HG03066 (cell line): Measurements from ENCODE around the gene ANO3.
"Not testable (repeated sequence)": the region's sequence is repeated elsewhere in the genome, so short reads cannot be mapped to it uniquely, and the experiment has no call there.

Source experiments
- ATAC-seq: cut with Tn5 transposase; IDR thresholded peaks from one replicate; pipeline ENCODE4 v1.9.1; 2021; ENCODE audit warnings: low read depth; ENCODE audit not compliant: unreplicated experiment

ANO3 gene

DNA sequence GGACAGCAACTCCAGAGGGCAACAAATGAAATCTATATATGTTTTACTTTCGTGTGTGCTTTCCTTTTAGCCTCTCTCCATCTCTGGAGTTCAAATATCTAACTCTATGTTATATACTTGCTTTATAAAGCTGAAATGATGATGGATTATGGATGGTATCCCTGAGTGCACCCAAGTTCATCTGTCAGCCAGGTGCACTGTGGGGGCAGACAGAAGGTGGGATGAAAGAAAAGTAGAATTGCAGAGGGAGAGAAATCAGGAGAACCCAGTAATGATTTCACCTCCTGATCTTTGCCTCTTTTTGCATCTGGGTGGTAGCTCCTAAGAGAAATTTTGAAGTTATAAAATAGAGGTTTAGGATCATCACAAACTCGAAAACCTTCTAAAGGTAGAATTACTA is 237.7 kb downstream of the ANO3 start:
- no peak for ATAC-seq

DNA sequence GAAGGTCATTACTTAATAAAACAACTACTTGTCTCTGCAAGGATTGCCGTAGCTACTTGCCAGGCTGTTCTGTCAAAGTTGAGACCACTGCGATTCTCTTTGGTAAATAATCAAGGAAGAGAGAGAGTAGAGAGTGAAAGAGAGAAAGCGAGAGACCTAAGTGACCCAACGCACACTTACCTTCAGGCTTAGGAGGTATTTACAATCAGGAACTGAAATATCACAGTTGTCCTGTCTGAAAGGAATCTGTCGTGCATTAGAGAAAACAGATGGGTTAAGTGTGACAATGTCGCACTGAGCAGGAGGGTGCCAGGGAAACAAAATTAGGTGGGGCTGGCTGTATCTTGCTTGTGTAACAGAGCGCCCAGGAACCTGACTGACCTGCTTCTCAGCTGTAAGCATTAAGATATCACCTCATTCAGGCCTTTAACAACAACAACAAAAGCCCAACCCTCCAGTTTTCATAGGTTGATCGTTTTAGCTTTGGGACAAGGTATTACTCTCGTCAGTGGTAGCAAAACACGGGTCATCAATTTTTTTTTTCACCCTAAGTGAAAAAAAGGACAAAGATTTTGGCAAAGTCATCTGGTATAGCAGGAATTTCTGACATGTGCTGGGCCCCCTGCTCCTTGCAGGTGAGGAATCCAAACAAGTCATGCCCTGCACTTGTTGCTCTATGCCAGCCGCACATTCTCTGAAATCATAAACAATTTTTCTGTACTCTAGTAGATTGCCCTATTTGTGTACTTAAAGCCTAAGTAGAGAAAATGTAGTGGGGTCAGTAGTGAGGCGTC is 240.1 kb downstream of the ANO3 start, which contains the start of gene MUC15:
Gene MUC15, minus strand, starts transcription at position 403 of the 794 bp plus-strand sequence. CDS start 5,169 bp downstream, outside the sequence.
- ATAC-seq, result no peak

- ATAC-seq, result no peak
These were observed 241.0 kb downstream of the ANO3 start for GRCh38 chr11:26572770-26573402.

- no peak for ATAC-seq
These were observed 242.0 kb downstream of the ANO3 start for GRCh38 chr11:26573896-26574295.

- ATAC-seq, result no peak
These were observed 244.0 kb downstream of the ANO3 start for GRCh38 chr11:26575946-26576345.

DNA sequence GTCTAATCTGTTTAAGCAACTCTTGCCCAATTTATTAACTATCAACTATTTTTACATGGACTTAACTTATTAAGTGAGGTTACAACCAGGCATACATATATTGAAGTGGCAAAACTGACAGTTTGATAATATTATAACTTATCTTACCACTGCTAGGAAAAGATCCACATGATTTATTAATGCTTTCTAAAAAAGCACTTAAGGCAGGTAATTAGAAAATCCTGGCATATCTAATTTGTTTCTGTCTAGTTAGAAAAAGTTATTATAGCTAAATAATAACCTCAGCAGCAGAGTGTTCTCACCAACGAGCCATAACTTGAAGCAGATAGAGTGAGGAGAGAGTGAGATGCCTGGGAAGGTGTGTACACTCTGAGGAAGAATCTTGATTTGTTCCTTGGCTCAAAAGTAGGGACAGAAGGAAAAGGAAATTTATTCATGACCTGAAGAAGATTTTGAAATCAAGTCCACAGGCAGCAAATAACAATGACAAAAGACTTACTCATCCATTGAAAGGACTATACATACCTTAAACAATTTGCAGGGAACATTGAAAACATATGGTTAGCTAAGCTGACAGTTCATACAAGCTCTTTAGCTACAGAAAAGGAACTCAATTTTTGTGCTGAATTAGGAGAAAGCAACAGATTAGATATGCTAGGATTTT is 247.2 kb downstream of the ANO3 start:
- no peak for ATAC-seq

DNA sequence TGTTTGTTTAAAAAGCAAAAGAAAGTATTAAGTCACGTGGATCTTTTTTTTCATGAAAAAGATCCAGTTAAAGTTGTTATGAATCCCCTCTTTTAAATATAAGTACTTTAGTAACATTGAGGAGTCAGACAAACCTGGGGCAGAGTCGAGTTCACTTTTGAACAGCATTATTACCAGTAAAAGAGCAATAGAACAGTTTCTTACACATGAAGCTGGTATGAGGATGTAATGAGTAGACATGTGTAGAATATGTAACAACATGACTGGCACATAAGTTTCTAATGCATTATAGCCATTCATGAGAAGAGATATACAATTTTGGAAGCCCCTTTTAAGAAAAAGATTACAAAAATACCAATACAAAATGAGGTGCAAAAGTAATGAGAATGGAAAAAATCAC is 247.8 kb downstream of the ANO3 start:
- ATAC-seq, result no peak

- ATAC-seq, result no peak
These were observed 249.0 kb downstream of the ANO3 start for GRCh38 chr11:26580929-26581328.

GRCh38 chr11:26583550-26583949 is 251.6 kb downstream of the ANO3 start:
- no peak for ATAC-seq

- no peak for ATAC-seq
These were observed 252.9 kb downstream of the ANO3 start for GRCh38 chr11:26584818-26585217.

DNA sequence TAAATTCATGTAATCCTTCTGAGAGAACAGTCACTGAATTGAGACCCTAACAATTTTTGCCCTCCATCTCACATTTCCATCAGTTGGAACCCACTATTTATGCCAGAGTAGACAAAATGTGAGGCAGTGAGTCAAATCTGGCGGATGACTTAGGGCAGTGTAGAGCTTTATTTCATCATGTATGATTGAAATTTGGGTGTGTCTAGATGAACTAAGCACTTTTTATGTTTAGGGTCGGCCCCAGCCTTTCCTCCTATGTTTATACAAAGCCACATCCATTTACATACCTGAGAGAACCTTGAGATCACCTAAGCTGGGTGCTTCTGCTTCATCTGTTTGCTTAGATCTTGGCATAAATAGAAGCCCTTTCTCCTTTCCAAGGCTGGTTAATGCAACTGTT is 255.1 kb downstream of the ANO3 start:
- ATAC-seq, result no peak

DNA sequence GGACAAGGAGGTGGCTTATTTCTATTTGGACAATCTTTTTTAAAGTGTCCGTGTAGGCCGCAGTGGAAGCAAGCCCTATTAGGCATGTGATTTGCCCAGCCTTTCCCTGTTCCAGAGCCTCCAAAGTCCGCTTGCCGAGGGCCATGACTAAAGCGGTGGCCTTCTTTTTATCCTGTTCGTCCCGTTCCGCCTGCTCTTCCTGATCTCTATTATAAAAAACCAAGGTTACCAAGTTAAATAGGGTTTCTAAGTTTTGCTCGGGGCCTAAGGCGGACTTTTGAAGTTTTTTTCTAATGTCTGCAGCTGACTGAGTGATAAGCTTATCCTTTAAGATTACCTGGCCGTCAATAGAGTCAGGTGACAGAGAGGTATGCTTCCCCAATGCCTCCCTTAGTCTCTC is 261.8 kb downstream of the ANO3 start:
- ATAC-seq, result no peak

DNA sequence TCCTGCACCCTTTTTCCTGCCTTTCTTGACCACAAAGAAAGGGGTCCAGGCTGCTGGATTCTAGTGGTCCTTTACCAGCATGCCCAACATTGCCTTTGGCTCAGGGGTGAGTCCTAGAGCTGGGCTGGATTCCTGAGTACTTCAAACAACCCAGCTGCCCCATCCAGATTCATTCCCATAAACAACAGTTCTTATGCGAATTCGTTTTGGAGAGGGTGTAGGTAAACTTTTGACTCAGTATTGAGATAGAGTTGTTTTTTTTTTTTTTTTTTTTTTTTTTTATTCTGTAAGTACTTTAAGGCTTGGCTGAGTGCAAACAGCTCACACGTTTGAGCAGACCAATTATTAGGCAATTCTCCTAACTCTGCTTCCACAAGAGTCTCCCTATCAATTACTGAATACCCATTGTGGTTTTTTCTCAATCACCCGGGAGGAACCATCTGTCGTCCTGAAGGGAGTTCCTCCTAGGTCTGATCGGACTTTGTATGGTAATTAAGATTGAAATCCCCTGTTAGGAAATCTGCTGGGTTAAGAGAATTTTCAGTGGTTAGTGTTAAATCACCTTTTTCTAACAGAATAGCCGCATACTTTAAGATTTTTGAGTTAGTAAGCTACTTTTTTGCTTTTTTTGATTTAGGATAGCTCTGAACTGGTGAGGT is 263.4 kb downstream of the ANO3 start:
- ATAC-seq, result not testable (repeated sequence)

DNA sequence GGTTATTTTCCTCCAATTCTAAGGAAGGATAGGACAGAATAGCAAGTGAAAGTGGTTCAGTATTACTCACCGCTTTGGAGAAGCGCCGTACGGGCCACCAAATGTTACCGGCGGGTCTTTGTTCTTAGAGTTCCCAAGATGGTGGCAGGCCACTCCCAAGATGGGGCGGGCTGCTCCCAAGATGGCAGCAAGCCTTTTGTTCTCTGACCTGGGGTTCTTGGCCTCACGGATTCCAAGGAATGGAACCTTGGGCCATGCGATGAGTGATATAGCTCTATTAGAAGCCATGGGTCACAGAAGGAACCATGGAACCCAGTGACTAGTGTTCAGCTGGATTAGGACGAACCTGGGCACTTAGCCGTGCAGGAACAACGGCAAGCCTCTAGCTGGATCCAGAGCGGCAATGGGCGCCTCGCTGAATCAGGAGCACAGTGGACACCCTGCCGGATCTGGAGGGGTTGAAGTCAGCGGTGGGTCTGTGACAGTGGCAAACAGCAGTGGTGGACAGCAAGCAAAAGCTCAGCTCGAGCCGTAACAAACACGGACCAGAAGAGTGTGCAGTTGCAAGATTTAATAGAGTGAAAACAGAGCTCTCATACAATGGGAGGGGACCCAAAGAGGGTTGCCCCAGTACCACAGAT is 265.2 kb downstream of the ANO3 start:
- ATAC-seq, result not testable (repeated sequence)

DNA sequence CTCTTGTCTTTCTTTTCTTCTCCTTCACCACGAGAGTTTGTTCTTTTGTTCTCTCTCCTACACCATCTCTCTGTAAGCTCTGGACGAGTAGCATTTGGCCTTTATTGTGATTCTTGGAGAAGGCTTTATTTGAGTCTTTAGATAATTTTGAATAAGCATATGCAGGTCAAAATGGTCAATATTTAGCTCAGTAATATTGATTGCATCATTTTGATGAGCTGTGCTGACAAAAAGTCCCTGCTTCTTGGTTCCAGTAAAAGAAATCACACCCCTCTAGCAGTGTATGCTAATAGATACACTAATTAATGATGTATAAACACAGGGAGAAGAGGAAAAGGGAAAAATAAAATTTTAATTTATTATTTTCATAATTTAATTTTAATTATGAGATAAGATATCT is 266.0 kb downstream of the ANO3 start:
- ATAC-seq, result no peak

DNA sequence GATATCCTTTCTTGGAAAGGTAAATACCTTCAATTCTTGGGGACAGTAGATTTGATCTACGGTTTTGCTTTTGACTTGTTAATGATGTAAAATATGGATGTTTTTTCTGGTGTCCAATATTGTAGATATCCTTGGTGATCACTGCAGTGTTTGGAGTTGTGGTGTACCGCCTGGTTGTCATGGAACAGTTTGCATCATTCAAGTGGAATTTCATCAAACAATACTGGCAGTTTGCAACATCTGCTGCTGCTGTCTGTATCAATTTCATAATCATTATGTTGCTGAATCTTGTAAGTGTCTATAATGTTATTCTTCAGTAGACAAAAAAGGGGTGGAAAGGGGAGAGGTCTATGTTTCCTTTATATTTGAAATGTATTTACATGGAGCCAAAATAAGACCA is 267.5 kb downstream of the ANO3 start:
- no peak for ATAC-seq

DNA sequence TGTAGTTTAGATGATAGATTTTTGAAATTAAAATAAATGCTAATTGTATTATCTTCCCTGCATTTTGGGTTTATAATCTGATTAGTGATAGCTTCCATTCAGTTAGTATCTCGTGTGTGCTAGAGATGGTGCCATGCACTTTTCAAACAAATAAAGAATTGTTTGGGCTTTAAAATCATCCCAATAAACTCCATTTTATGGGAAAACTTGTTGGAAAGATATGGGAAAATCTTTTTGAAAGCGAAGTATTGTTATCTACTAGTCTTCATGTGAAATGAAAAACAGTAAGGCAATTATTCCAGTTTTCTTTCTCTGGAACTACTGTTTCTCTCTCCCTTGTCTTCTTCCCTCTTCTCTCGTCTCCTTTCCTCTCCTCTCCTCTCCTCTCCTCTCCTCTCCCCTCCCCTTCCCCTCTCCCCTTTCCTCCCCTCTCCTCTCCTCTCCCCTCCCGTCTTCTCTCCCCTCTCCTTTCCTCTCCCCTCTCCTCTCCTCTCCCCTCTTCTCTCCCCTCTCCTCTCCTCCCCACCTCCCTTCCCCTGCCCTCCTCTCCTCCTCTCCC is 268.0 kb downstream of the ANO3 start:
- no peak for ATAC-seq

- no peak for ATAC-seq
These were observed 276.0 kb downstream of the ANO3 start for GRCh38 chr11:26607725-26608506.

DNA sequence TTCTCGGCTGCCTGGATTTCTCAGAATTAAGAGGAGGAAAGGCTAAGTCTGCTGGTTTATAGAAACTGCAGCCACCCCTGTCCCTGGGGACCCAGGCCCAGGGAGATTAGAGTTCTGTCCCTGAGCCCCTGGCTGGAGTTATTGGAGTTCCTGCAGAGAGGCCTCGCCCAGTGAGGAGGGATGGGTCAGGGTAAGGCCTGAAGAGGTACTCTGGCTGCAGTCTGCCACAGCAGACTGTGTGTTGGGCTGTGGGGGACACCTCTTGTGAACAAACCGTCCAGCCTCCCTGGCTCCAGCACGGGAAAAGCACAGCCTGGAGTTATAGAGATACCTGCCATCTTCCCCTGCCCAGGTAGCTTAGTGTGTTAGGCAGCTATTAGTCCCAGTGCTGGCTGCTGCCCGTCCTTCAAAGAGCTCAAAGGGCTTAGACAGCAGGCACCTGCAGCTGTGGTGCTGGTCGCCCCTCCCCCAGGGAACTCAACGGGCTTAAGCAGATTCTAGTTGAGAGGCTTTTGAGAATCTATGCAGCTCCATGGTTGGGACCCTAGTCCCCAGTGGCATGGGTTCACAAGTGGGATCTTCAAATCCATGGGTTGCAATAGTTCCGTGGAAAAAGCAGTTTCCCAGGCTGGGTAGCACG is 276.7 kb downstream of the ANO3 start:
- ATAC-seq, result no peak
